Activated T-helper 1 cell treated with anti-CD3 and anti-CD28 coated beads, Interleukin-12 subunit alpha, Interleukin-12 subunit beta, Interleukin-2, Interleukin-4 antibody, amounts not matched to agents 30 ng/mL and 10 ng/mL and 1 ng/mL, durations not matched to agents 14 hours and 24 hours and 36 hours (primary cell): ENCODE data around the gene NDUFB10. TPM values are rescaled to one million over a fixed set of nuclear protein-coding genes. Genes with fewer than 3 reads are reported as not detected.

ENCODE experiments used
- DNase-seq: peaks from one replicate; pipeline ENCODE4 v3.0.0; 2021; ENCODE audit warnings: low spot score
- H3K27ac Mint-ChIP-seq: one replicate; pipeline ENCODE4 v1.8.0; 2021; ENCODE audit warnings: mild to moderate bottlenecking, mixed read lengths
- H3K27me3 Mint-ChIP-seq: one replicate; pipeline ENCODE4 v1.8.0; 2022; ENCODE audit warnings: mild to moderate bottlenecking, moderate library complexity, mixed read lengths; ENCODE audit not compliant: insufficient read depth
- H3K36me3 Mint-ChIP-seq: one replicate; pipeline ENCODE4 v1.8.0; 2021; ENCODE audit warnings: low read depth, mixed read lengths
- H3K4me1 Mint-ChIP-seq: one replicate; pipeline ENCODE4 v1.8.0; 2021; ENCODE audit warnings: low read depth, mixed read lengths
- H3K4me3 Mint-ChIP-seq: one replicate; pipeline ENCODE4 v1.8.0; 2021; ENCODE audit warnings: mild to moderate bottlenecking, moderate library complexity, mixed read lengths
- H3K9me3 Mint-ChIP-seq: one replicate; pipeline ENCODE4 v1.8.0; 2021; ENCODE audit warnings: mixed read lengths
- intact Hi-C: fragments of 100-400 bp; cut with micrococcal nuclease; formaldehyde crosslinking; loops from one replicate; pipeline ENCODE4 v1.15.1; 2024
- total RNA-seq: library from RNA; stranded (reverse); gene quantifications from 2 replicates; pipeline ENCODE4 v1.2.3, GENCODE V29; 2022

NDUFB10 gene
- total RNA-seq, 1 donor from 2014 or later, result 138 TPM

GRCh38 chr16:1972490-1972877 is 13.1 kb downstream of the NDUFB10 start:
- peaks cover 19% of the 10 kb centered on the region for H3K4me1 Mint-ChIP-seq
- peak overlapping the region; percentile 97 for H3K4me3 Mint-ChIP-seq
- peaks cover 20% of the 10 kb centered on the region for H3K36me3 Mint-ChIP-seq
- no peaks in the 10 kb centered on the region for H3K27me3 Mint-ChIP-seq
- H3K27ac Mint-ChIP-seq, result peak overlapping the region; percentile 74
- intact Hi-C loops, result loop anchor here (1.0 to 5.0 kb wide), 4 partner anchors 8 to 552 kb away; partner anchors contain the start of genes CRAMP1, GFER, IFT140 and RPS2
- no peak for DNase-seq
- no peaks in the 10 kb centered on the region for H3K9me3 Mint-ChIP-seq

- intact Hi-C loops, result loop anchor here (2.0 to 5.0 kb wide), 2 partner anchors 361 to 553 kb away; partner anchors contain the start of genes CRAMP1, IFT140 and UQCC4
- H3K27ac Mint-ChIP-seq, result peak overlapping the region; percentile 63
- DNase-seq, result no peak
- no peaks in the 10 kb centered on the region for H3K27me3 Mint-ChIP-seq
- peak overlapping the region; percentile 47 for H3K4me3 Mint-ChIP-seq
- peaks cover 19% of the 10 kb centered on the region for H3K4me1 Mint-ChIP-seq
- H3K9me3 Mint-ChIP-seq, result no peaks in the 10 kb centered on the region
- H3K36me3 Mint-ChIP-seq, result peaks cover 21% of the 10 kb centered on the region
Observed at GRCh38 chr16:1973461-1974156, 14.3 kb downstream of the NDUFB10 start.

GRCh38 chr16:1974157-1975070 is 15.1 kb downstream of the NDUFB10 start:
- peaks cover 19% of the 10 kb centered on the region for H3K4me1 Mint-ChIP-seq
- intact Hi-C loops, result loop anchor here (5.0 kb wide), 1 partner anchor 362 kb away; the partner anchor contains the start of genes CRAMP1 and IFT140
- no peak for DNase-seq

GRCh38 chr16:1975432-1976215 is 16.3 kb downstream of the NDUFB10 start:
- DNase-seq, result no peak
- H3K4me1 Mint-ChIP-seq, result peaks cover 19% of the 10 kb centered on the region
- peaks cover 7% of the 10 kb centered on the region for H3K27me3 Mint-ChIP-seq
- H3K4me3 Mint-ChIP-seq, result peak overlapping the region; percentile 9
- intact Hi-C loops, result no loop called here
- H3K9me3 Mint-ChIP-seq, result no peaks in the 10 kb centered on the region
- H3K27ac Mint-ChIP-seq, result no peak overlapping the region
- peaks cover 21% of the 10 kb centered on the region for H3K36me3 Mint-ChIP-seq

More at GRCh38 chr16:1974157-1975070, 15.1 kb downstream of the NDUFB10 start:
- H3K36me3 Mint-ChIP-seq, result peaks cover 21% of the 10 kb centered on the region
- H3K4me3 Mint-ChIP-seq, result peak overlapping the region; percentile 47
- no peaks in the 10 kb centered on the region for H3K27me3 Mint-ChIP-seq
- H3K9me3 Mint-ChIP-seq, result no peaks in the 10 kb centered on the region
- H3K27ac Mint-ChIP-seq, result no peak overlapping the region

GRCh38 chr16:1976216-1976520 is 16.8 kb downstream of the NDUFB10 start:
- DNase-seq, result no peak
- Mint-ChIP-seq H3K9me3 (no peaks in the 10 kb centered on the region), H3K4me1 (peaks cover 14% of the 10 kb centered on the region), H3K36me3 (peaks cover 21% of the 10 kb centered on the region), H3K27me3 (peaks cover 9% of the 10 kb centered on the region), H3K4me3 (no peak overlapping the region), H3K27ac (no peak overlapping the region)
- intact Hi-C loops, result no loop called here

GRCh38 chr16:1976951-1977874 is 17.9 kb downstream of the NDUFB10 start:
- intact Hi-C loops, result no loop called here
- peaks cover 18% of the 10 kb centered on the region for H3K27me3 Mint-ChIP-seq
- H3K9me3 Mint-ChIP-seq, result no peaks in the 10 kb centered on the region
- DNase-seq, result no peak
- H3K4me1 Mint-ChIP-seq, result peaks cover 7% of the 10 kb centered on the region
- H3K4me3 Mint-ChIP-seq, result no peak overlapping the region
- H3K36me3 Mint-ChIP-seq, result peaks cover 18% of the 10 kb centered on the region
- no peak overlapping the region for H3K27ac Mint-ChIP-seq

- peaks cover 3% of the 10 kb centered on the region for H3K4me1 Mint-ChIP-seq
Observed at GRCh38 chr16:1977875-1978268, 18.5 kb downstream of the NDUFB10 start.

GRCh38 chr16:1978476-1979120 is 19.3 kb downstream of the NDUFB10 start:
- intact Hi-C loops, result no loop called here

More at GRCh38 chr16:1977875-1978268, 18.5 kb downstream of the NDUFB10 start:
- DNase-seq, result no peak
- H3K27me3 Mint-ChIP-seq, result peaks cover 25% of the 10 kb centered on the region
- no peak overlapping the region for H3K4me3 Mint-ChIP-seq
- H3K27ac Mint-ChIP-seq, result no peak overlapping the region
- no peaks in the 10 kb centered on the region for H3K9me3 Mint-ChIP-seq
- intact Hi-C loops, result no loop called here
- H3K36me3 Mint-ChIP-seq, result peaks cover 14% of the 10 kb centered on the region

GRCh38 chr16:1979271-1980029 is 20.1 kb downstream of the NDUFB10 start:
- peaks cover 29% of the 10 kb centered on the region for H3K27me3 Mint-ChIP-seq
- peaks cover 12% of the 10 kb centered on the region for H3K36me3 Mint-ChIP-seq
- no peak overlapping the region for H3K27ac Mint-ChIP-seq
- H3K9me3 Mint-ChIP-seq, result no peaks in the 10 kb centered on the region
- no peaks in the 10 kb centered on the region for H3K4me1 Mint-ChIP-seq
- H3K4me3 Mint-ChIP-seq, result no peak overlapping the region
- intact Hi-C loops, result loop anchor here (5.0 kb wide), 1 partner anchor 43 kb away; no protein-coding TSS in a partner anchor
- no peak for DNase-seq

More at GRCh38 chr16:1978476-1979120, 19.3 kb downstream of the NDUFB10 start:
- no peaks in the 10 kb centered on the region for H3K9me3 Mint-ChIP-seq
- no peak overlapping the region for H3K27ac Mint-ChIP-seq
- H3K4me3 Mint-ChIP-seq, result no peak overlapping the region
- H3K36me3 Mint-ChIP-seq, result peaks cover 12% of the 10 kb centered on the region
- no peaks in the 10 kb centered on the region for H3K4me1 Mint-ChIP-seq
- no peak for DNase-seq
- H3K27me3 Mint-ChIP-seq, result peaks cover 29% of the 10 kb centered on the region

GRCh38 chr16:1980030-1980769 is 20.9 kb downstream of the NDUFB10 start:
- Mint-ChIP-seq H3K4me3 (no peak overlapping the region), H3K4me1 (no peaks in the 10 kb centered on the region), H3K36me3 (peaks cover 11% of the 10 kb centered on the region), H3K27me3 (peaks cover 29% of the 10 kb centered on the region), H3K9me3 (no peaks in the 10 kb centered on the region), H3K27ac (no peak overlapping the region)
- DNase-seq, result no peak
- intact Hi-C loops, result loop anchor here (5.0 kb wide), 1 partner anchor 42 kb away; no protein-coding TSS in a partner anchor
